Astrocyte (in vitro differentiated cells and primary cell): ENCODE measurements around the gene XXYLT1. TPM values are rescaled to one million over a fixed set of nuclear protein-coding genes. Genes with fewer than 3 reads are reported as not detected.
A peak's percentile ranks its signal among the peaks of the same experiment; 100 is the strongest.

ENCODE experiments used
- DNase-seq: peaks from one replicate; pipeline ENCODE4 v3.0.0-alpha.2; 2010; ENCODE audit warnings: low read depth
- FAIRE-seq: peaks from 2 replicates; lab custom pipeline; 2011; peaks lifted over from hg19 to GRCh38; lab: Jason Lieb, UNC
- H2AFZ ChIP-seq: 2 replicates; pipeline ENCODE4 v1.6.0; 2012; ENCODE audit warnings: low read depth, low read length, inconsistent platforms
- H3K27ac ChIP-seq: 2 replicates; pipeline ENCODE4 v1.5.1; 2011; ENCODE audit warnings: low read depth, low read length, inconsistent platforms
- H3K27me3 ChIP-seq: 2 replicates; pipeline ENCODE4 v1.6.0; 2011; ENCODE audit warnings: low read length, inconsistent platforms; ENCODE audit not compliant: insufficient read depth
- H3K36me3 ChIP-seq: 2 replicates; pipeline ENCODE4 v1.5.1; 2011; ENCODE audit warnings: low read length, inconsistent platforms; ENCODE audit not compliant: insufficient read depth
- H3K4me1 ChIP-seq: 2 replicates; pipeline ENCODE4 v1.5.1; 2011; ENCODE audit warnings: low read length, inconsistent platforms; ENCODE audit not compliant: insufficient read depth
- H3K4me2 ChIP-seq: 2 replicates; pipeline ENCODE4 v1.6.0; 2012; ENCODE audit warnings: low read length, inconsistent platforms
- H3K4me3 ChIP-seq: 2 replicates; pipeline ENCODE4 v1.5.1; 2011; ENCODE audit warnings: low read depth, mild to moderate bottlenecking, low read length, inconsistent platforms; ENCODE audit not compliant: insufficient read depth
- H3K79me2 ChIP-seq: 2 replicates; pipeline ENCODE4 v1.6.0; 2012; ENCODE audit warnings: mild to moderate bottlenecking, low read length, inconsistent platforms; ENCODE audit not compliant: insufficient read depth
- H3K9ac ChIP-seq: 2 replicates; pipeline ENCODE4 v1.6.0; 2012; ENCODE audit warnings: mild to moderate bottlenecking, low read length, inconsistent platforms
- H3K9me3 ChIP-seq: 2 replicates; pipeline ENCODE4 v1.5.1; 2012; ENCODE audit warnings: low read depth, mild to moderate bottlenecking, low read length, inconsistent platforms; ENCODE audit not compliant: insufficient read depth
- H4K20me1 ChIP-seq: 2 replicates; pipeline ENCODE4 v1.6.0; 2012; ENCODE audit warnings: low read length, inconsistent platforms; ENCODE audit not compliant: insufficient read depth
- H3K27ac Mint-ChIP-seq: one replicate; pipeline ENCODE4 v1.8.0; 2021; ENCODE audit warnings: mild to moderate bottlenecking, mixed read lengths; ENCODE audit not compliant: unreplicated experiment
- H3K27me3 Mint-ChIP-seq: one replicate; pipeline ENCODE4 v1.8.0; 2021; ENCODE audit warnings: low read depth, mixed read lengths; ENCODE audit not compliant: unreplicated experiment
- H3K36me3 Mint-ChIP-seq: one replicate; pipeline ENCODE4 v1.8.0; 2021; ENCODE audit warnings: low read depth, mixed read lengths; ENCODE audit not compliant: unreplicated experiment
- H3K4me1 Mint-ChIP-seq: one replicate; pipeline ENCODE4 v1.8.0; 2021; ENCODE audit warnings: low read depth, mixed read lengths; ENCODE audit not compliant: unreplicated experiment
- H3K4me3 Mint-ChIP-seq: one replicate; pipeline ENCODE4 v1.8.0; 2021; ENCODE audit warnings: mild to moderate bottlenecking, moderate library complexity, mixed read lengths; ENCODE audit not compliant: unreplicated experiment
- H3K9me3 Mint-ChIP-seq: one replicate; pipeline ENCODE4 v1.8.0; 2021; ENCODE audit warnings: mild to moderate bottlenecking, mixed read lengths; ENCODE audit not compliant: unreplicated experiment
- EZH2 ChIP-seq: IDR thresholded peaks from 2 replicates; pipeline ENCODE4 v1.6.1; 2012; ENCODE audit warnings: mild to moderate bottlenecking, low read length, inconsistent platforms; ENCODE audit not compliant: insufficient read depth
- total RNA-seq: library from RNA; stranded (reverse); gene quantifications from 2 replicates; pipeline ENCODE4 v1.2.1, GENCODE V29; 2021
- TF ChIP-seq, protein P1 (sequence below): IDR thresholded peaks from 2 replicates; pipeline ENCODE4 v1.5.1; 2011; ENCODE audit warnings: low read depth, mild to moderate bottlenecking, inconsistent platforms, low read length, moderate library complexity; ENCODE audit not compliant: insufficient read depth

Gene XXYLT1
- total RNA-seq, 1 donor from 2014 or later: 26.2 TPM

GRCh38 chr3:195180490-195181112 is 90.4 kb downstream of the XXYLT1 start:
- Histone ChIP-seq H3K9me3 (no peaks in the 10 kb centered on the region), H3K9ac (no peak overlapping the region), H3K4me1 (peaks cover 30% of the 10 kb centered on the region), H3K27me3 (no peaks in the 10 kb centered on the region), H3K4me3 (no peak overlapping the region), H3K79me2 (peaks cover 7% of the 10 kb centered on the region), H3K36me3 (no peaks in the 10 kb centered on the region), H2AFZ (no peak overlapping the region), H4K20me1 (no peaks in the 10 kb centered on the region), H3K27ac (no peak overlapping the region), H3K4me2 (no peak overlapping the region)
- TF ChIP-seq EZH2: no peak
- TF ChIP-seq, protein P1, sequence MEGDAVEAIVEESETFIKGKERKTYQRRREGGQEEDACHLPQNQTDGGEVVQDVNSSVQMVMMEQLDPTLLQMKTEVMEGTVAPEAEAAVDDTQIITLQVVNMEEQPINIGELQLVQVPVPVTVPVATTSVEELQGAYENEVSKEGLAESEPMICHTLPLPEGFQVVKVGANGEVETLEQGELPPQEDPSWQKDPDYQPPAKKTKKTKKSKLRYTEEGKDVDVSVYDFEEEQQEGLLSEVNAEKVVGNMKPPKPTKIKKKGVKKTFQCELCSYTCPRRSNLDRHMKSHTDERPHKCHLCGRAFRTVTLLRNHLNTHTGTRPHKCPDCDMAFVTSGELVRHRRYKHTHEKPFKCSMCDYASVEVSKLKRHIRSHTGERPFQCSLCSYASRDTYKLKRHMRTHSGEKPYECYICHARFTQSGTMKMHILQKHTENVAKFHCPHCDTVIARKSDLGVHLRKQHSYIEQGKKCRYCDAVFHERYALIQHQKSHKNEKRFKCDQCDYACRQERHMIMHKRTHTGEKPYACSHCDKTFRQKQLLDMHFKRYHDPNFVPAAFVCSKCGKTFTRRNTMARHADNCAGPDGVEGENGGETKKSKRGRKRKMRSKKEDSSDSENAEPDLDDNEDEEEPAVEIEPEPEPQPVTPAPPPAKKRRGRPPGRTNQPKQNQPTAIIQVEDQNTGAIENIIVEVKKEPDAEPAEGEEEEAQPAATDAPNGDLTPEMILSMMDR: no peak
- no peak for DNase-seq
- no peak overlapping the region for H3K4me3 Mint-ChIP-seq
- H3K9me3 Mint-ChIP-seq: no peaks in the 10 kb centered on the region
- FAIRE-seq: no peak
- peaks cover 48% of the 10 kb centered on the region for H3K4me1 Mint-ChIP-seq
- no peaks in the 10 kb centered on the region for H3K27me3 Mint-ChIP-seq
- H3K36me3 Mint-ChIP-seq: peaks cover 6% of the 10 kb centered on the region
- H3K27ac Mint-ChIP-seq: peak overlapping the region; percentile 41

DNA sequence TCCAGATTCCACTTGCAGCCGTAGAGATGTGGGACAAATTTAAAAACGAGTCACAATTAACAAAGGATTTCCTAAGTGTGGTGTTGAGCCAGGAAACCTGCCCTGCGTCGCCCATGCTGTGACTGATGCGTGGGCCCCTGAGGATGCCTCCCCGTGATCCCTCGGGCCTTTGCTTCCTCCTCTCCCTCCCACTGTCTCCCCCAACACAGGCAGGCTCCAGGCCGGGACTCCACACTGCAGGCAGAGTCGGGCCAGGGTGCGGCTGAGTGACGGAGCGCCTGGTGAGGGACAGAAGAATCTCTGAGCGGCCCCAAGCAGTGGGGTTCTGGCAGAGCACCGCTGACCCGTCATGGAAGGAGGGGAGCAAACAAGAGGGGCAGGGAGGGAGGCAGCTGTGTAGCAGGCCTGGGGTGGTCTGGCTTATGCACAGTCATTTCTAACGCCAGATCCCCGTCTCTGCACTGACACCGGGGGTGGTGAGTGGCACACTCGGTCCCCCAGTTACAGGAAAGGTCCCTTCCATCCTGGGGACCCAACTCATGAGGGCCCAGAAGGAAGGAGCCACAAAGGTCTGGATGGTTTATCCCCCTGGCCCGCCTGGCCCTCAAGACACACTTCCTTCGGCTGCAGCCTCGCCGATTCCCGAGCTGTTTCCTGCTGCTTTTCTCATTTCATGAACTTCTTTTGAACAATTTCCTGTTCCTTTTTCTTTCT is 91.0 kb downstream of the XXYLT1 start:
- no peak overlapping the region for H3K27ac ChIP-seq
- no peaks in the 10 kb centered on the region for H3K9me3 ChIP-seq
- peak overlapping the region; percentile 35 for H3K9ac ChIP-seq
- peak overlapping the region; percentile 9 for H3K4me2 ChIP-seq
- H3K79me2 ChIP-seq: peaks cover 4% of the 10 kb centered on the region
- Mint-ChIP-seq H3K36me3 (peaks cover 12% of the 10 kb centered on the region), H3K27ac (no peak overlapping the region), H3K27me3 (no peaks in the 10 kb centered on the region), H3K4me1 (peaks cover 44% of the 10 kb centered on the region), H3K9me3 (no peaks in the 10 kb centered on the region), H3K4me3 (no peak overlapping the region)
- FAIRE-seq (no peak), DNase-seq (no peak)
- H3K4me3 ChIP-seq: no peak overlapping the region
- no peaks in the 10 kb centered on the region for H4K20me1 ChIP-seq
- H3K27me3 ChIP-seq: no peaks in the 10 kb centered on the region
- no peak for TF ChIP-seq EZH2
- TF ChIP-seq, protein P1: no peak
- peaks cover 30% of the 10 kb centered on the region for H3K4me1 ChIP-seq
- H3K36me3 ChIP-seq: no peaks in the 10 kb centered on the region
- no peak overlapping the region for H2AFZ ChIP-seq
